Pulmonary artery endothelial cell (primary cell): ENCODE measurements around the gene ARHGEF16. TPM values are rescaled to one million over a fixed set of nuclear protein-coding genes. Genes with fewer than 3 reads are reported as not detected.

Experiments used
- total RNA-seq: library from RNA; depleted of rRNA; stranded (reverse); fragments of >200 nt; gene quantifications from 2 replicates; pipeline ENCODE4 v1.2.3, GENCODE V29; 2014

ARHGEF16 gene
- total RNA-seq, 1 donor from 2014 or later = 0.66 TPM

Other genes starting within 250 kb of the ARHGEF16 start
- gene MEGF6, start 156.8 kb downstream of the ARHGEF16 start, total RNA-seq = 23.3 and 49.2 TPM in 2 replicates
- 31.9 and 33.0 TPM in 2 replicates for gene TPRG1L, start 170.3 kb downstream of the ARHGEF16 start, total RNA-seq
- 25.5 TPM in 2 replicates for gene WRAP73, start 195.4 kb downstream of the ARHGEF16 start, total RNA-seq
- gene TP73, start 197.9 kb downstream of the ARHGEF16 start, total RNA-seq = under 0.01 TPM in 1 of 2 replicates, not detected in the other